KBM-7 (cell line): ENCODE results near the gene LSS.

Experiments
- DNase-seq: peaks from one replicate; pipeline ENCODE4 v3.0.0-alpha.2; 2015
- in situ Hi-C: fragments of 300-500 bp; cut with MboI; formaldehyde crosslinking; loops from 2 replicates; pipeline ENCODE4 v1.14.3; 2020; ENCODE audit warnings: low sequenced_read_pairs, low pct_unique_long_range_greater_than_20kb, mixed read lengths

Gene LSS

GRCh38 chr21:46221664-46222435, 6.7 kb downstream of the LSS start:
- in situ Hi-C loops = no loop called here

GRCh38 chr21:46220847-46221246, 7.7 kb downstream of the LSS start:
- in situ Hi-C loops = no loop called here
- DNase-seq = no peak

More at GRCh38 chr21:46221664-46222435, 6.7 kb downstream of the LSS start:
- DNase-seq = no peak

- in situ Hi-C loops = no loop called here
- DNase-seq = no peak
Measured at GRCh38 chr21:46220275-46220810, 8.2 kb downstream of the LSS start.

- in situ Hi-C loops = no loop called here
- no peak for DNase-seq
Measured at GRCh38 chr21:46219591-46220239, 8.9 kb downstream of the LSS start.

GRCh38 chr21:46218906-46219590, 9.5 kb downstream of the LSS start:
- in situ Hi-C loops = no loop called here
- DNase-seq = no peak

- in situ Hi-C loops = no loop called here
- no peak for DNase-seq
Measured at GRCh38 chr21:46217511-46218196, 10.9 kb downstream of the LSS start.

- DNase-seq = no peak
- in situ Hi-C loops = no loop called here
Measured at GRCh38 chr21:46216132-46216747, 12.3 kb downstream of the LSS start.

GRCh38 chr21:46215436-46216131, 13.0 kb downstream of the LSS start:
- in situ Hi-C loops = no loop called here
- DNase-seq = no peak

GRCh38 chr21:46214478-46215340, 13.9 kb downstream of the LSS start:
- in situ Hi-C loops = no loop called here
- DNase-seq = no peak

- in situ Hi-C loops = no loop called here
- no peak for DNase-seq
Measured at GRCh38 chr21:46213620-46214286, 14.8 kb downstream of the LSS start.

GRCh38 chr21:46212721-46213484, 15.7 kb downstream of the LSS start:
- no peak for DNase-seq
- in situ Hi-C loops = no loop called here

- no peak for DNase-seq
- in situ Hi-C loops = no loop called here
Measured at GRCh38 chr21:46211786-46212720, 16.5 kb downstream of the LSS start.

- in situ Hi-C loops = no loop called here
- no peak for DNase-seq
Measured at GRCh38 chr21:46211376-46211775, 17.2 kb downstream of the LSS start.

GRCh38 chr21:46210378-46211136, 18.0 kb downstream of the LSS start:
- in situ Hi-C loops = no loop called here
- no peak for DNase-seq
